AML-193 (cell line): Measurements from ENCODE around the gene CAPN15.
"Not testable (repeated sequence)": the region's sequence is repeated elsewhere in the genome, so short reads cannot be mapped to it uniquely, and the experiment has no call there.

Experiments used
- DNase-seq, 2 experiments: peaks; one replicate each; lab custom pipeline; 2025; lab: John Stamatoyannopoulos, UW

CAPN15 gene

DNA sequence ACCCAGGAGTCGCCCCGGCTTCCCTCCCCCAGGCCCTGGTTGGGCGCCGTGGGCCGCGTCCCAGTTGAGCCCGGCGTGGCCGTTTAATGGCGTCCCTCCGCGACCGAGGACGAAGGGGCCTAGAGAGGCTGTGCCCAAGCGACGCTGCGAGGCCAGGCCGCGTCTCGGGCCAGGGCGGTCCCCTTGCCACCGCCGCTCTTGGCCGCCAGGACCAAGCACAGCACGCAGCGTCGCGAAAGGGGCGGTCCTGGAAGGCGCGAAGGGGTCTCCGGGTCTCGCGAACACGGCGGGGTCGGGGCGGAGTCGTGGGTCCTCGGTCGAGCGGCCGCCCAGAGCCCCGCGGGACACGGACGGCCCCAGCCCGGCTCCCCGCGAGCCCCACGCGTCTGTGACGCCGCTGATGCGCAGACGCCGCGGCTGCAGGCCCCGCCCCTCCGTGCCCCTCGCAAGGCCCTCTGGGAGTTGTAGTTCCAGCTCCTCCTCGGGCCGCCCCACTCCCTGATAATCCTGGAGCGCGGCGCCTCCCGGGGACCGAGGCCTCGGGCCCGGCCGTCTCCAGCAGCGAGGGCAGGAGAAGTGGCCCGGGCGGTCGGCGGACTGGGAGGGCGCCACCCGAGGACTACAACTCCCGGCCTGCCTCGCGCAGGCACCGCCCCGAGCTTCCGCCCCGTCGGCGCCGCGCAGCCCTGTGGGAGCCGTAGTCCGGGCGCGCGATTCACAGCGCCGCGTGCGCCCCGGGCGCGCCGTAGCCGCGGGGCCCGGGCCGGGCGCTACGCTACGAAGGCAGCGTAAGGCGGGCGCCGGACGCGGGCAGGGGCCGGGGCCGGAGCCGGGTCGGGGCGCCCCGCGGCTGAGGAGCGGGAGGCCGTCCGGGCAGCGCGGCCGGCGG, at the start of gene CAPN15:
TSS of gene CAPN15 (plus strand) at position 698 of the 889 bp plus-strand sequence. CDS start 19,127 bp downstream, outside the sequence.
- peak; percentile 80 to 81 for DNase-seq

DNA sequence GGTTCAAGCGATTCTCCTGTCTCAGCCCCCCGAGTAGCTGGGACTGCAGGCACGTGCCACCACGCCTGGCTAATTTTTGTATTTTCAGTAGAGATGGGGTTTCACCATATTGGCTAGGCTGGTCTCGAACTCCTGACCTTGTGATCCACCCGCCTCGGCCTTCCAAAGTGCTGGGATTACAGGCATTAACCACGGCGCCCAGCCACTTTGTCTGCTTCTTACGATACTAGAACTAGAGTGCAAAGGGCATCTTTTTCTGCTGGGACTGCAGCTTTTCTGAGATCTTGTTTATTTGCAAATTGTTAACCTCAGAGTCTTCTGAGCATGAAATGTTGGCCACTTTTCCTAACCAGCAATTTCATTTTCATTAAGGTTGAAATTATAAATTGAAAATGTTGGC, 49.2 kb upstream of the CAPN15 start:
- DNase-seq, result not testable (repeated sequence)

- no peak for DNase-seq
These were observed 44.9 kb upstream of the CAPN15 start for GRCh38 chr16:482468-483185.

DNA sequence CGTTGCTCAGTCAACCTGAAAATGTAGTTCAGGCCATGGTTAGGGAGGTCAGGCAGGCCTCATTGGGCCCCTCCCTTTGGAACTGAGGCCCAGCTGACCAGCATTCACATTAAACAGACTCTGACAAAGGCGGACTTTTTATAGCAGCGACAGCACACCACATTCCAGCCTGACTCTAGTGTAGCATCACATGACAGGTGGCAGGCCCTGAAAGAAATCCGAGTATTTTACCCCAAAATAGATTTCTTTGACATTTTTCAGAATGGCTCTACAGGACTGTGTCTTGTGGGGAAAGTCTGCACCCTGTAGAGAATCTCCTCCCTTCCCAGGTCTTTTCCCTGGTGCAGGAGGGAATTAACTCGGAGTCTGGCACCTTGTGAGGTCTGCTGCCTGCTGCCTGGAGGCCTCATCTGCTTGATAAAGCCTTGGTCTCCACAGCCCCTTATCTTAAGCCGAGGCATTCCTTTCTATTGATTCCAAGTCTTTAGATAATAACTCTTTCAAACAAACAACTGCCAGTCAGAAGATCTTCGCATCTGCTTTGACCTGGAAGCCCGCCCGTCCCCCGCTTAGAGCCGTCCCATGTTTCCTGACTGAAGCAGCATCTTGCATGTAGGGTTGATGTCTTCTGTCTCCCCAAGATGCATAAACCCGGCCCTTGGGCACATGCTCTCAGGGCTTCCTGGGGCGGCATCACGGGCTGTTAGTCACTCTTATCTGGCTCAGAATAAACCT, 44.0 kb upstream of the CAPN15 start:
- no peak for DNase-seq

DNA sequence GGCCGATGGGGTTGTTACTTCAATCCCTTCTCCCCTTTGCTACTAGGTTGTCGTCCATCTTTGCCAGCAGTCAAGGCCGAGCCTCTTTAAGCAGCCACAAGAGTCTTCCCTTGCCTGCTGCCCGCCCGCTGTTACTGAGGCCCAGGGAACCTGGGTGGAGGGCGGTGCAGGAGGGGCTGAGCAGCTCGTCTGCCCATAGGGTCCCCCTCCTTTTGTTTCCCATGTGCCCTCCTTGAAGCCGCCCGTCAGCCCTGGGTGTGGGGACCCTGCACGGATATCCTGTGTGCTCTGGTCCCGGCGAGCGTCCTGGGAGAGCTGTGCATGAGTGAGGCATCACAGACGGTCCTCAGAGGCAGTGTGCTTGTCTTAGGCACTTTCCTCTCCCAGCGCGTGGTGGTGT, 37.9 kb upstream of the CAPN15 start:
- DNase-seq, result no peak

DNA sequence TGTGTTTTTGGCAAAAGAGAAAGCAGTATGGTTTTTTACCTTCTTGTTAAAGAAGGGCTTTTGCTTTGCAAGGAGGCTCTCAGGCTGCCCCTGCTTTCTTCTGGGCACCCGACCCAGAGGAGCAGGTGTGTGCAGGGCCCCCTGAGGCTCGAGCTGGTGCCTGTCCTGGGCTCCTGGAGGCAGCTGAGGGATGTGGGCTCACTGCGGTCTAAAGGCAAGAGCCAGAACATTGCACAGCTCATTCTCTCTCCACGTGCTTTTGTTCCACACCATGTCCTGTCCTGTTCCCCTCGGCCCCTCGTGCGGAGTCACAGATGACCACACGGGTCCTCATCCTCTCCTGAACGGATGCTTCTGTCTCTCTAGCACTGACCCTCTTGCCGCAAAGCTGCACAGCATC, 36.7 kb upstream of the CAPN15 start:
- no peak for DNase-seq

DNA sequence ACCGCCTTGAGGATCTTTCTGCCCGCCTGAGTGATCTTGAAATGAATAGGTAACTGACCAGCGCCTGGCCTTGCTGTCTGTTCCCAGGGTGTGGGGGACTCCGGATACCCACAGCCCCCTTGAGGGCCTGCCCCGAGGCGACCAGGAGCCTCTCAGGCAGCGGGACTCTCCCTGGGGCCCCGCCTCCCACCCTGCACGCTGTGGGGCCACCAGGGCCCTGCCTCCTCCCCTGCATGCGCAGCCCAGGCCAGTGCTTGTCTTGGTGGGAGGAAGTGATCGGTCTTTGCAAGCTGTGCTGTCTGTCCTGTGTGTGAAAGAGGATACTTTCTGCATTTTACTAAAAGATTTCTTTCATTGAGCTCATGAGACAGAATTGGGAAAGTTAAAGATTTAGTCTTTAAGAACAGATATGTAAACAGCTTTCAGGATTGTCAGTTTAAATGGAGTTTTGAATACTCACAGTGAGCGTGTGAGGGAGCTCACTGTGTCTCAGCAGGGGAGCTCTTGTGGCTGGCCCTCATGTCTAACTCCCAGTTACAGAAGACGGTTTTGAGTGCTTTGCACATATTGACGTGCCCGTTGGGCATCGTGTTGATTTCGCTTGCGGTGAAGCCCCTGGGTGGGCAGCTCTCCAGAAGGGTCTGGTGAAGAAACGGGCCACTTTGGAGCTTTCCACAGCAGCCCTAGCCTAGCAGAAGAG, 36.1 kb upstream of the CAPN15 start:
- no peak for DNase-seq

DNA sequence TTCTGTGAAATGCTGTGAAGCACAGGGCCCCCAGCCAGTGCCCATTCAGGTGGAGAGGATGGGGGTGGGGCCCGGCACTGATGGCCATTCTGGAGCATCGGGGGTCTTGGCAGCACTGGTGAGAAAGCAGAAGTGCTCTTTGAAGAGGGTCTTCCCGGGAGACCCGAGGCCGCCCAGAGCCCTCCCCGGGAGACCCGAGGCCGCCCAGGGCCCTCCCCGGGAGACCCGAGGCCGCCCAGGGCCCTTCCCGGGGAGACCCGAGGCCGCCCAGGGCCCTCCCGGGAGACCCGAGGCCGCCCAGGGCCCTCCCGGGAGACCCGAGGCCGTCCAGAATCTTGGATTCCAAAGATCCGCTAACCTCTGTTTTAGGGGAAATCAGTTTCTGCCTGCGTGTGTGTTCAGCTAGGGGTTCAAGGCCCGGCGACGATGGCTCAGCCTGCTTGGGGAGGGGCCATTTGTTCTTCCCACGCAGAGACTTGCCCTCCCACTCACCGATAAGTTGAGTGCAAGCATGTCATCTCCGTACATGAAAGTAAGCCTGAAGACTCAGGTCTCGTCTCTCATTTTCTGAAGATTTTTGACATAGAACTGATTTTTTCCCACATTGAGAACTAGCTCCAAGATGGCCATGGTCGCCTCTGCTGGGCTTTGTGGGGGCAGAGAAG, 35.2 kb upstream of the CAPN15 start:
- no peak for DNase-seq

DNA sequence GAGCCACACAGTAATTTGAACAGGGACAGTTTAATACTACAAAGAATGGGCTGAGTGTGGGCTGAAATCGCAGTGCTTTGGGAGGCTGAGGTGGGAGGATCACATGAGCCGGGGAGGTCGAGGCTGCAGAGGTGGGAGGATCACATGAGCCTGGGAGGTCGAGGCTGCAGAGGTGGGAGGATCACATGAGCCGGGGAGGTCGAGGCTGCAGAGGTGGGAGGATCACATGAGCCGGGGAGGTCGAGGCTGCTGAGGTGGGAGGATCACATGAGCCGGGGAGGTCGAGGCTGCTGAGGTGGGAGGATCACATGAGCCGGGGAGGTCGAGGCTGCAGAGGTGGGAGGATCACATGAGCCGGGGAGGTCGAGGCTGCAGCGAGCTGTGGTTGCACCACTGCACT, 32.8 kb upstream of the CAPN15 start:
- not testable (repeated sequence) for DNase-seq

GRCh38 chr16:495127-495748, 32.3 kb upstream of the CAPN15 start:
- DNase-seq, result peak; percentile 22 to 55

- no peak for DNase-seq
These were observed 31.2 kb upstream of the CAPN15 start for GRCh38 chr16:496097-496886.

GRCh38 chr16:497258-497657, 30.3 kb upstream of the CAPN15 start:
- no peak for DNase-seq

- DNase-seq, result no peak
These were observed 27.6 kb upstream of the CAPN15 start for GRCh38 chr16:499924-500323.

DNA sequence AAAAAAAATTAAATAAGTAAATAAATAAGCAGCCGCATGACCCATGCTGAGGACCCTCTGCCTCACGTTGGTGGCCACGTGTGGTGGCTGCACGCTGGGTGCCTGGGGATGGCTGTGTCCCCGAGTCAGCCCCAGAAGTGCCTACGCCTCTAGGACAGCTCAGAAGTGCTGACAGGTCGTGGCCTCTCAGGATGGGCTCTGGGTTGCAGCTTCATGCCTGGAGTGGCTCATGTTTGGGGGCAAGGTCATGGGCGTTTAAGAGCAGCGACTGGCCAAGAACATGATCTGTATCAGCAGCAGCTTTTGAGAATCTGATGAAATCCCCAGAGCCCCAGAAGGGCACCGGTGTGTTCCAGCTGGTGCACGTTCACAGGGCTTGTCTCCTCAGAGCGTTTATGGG, 26.8 kb upstream of the CAPN15 start:
- DNase-seq, result no peak

- DNase-seq, result no peak
These were observed 25.2 kb upstream of the CAPN15 start for GRCh38 chr16:502179-502943.

DNA sequence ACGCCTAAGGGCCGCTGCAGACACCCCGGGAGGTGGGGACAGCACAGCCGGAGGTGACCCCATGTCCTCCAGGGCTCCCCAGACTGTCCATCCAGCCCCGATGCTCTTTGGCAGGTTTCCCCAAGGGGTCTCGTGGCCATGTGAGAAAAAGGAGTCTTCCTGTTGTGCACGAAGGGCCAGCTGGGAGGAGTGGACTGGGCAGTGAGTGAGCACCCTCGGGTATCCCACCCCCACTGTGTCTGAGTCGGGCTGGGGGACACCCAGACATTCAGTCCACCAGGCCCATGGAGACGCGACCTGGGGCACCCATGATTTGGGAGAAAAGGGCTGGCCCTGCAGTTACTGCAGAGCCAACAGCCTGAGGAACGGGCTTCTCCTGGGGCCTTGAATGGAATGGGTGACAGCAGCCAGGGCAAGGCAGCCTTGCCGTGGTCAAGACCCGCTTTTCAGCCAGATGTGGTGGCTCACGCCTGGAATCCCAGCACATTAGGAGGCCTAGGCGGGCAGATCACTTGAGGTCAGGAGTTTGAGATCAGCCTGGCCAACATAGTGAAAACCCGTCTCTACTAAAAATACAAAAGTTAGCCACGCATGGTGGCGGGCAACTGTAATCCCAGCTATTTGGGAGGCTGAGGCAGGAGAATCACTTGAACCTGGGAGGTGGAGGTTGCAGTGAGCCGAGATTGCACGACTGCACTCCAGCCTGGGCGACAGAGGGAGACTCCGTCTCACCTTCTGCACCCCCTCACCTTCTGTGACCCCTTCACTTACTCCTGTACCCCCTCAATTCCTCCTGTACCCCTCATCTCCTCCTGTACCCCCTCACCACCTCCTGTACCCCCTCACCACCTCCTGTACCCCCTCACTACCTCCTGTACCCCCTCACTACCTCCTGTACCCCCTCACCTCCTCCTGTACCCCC, 24.1 kb upstream of the CAPN15 start:
- DNase-seq, result no peak

- no peak for DNase-seq
These were observed 21.9 kb upstream of the CAPN15 start for GRCh38 chr16:505479-506245.

DNA sequence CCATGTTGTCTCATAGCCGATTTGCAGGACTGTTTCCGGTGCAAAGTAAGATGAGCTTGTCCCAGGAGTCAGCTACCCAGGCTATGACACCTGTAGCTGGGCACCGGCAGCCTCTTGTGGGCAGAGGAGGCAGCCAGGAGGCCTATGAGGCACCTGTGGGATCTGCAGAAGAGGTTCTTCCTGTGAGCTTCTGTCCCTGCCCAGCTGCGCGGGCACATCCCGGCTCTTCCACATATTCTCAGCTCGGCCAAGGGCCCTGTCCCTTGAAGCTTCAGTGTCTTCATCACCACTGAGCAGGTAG, 21.3 kb upstream of the CAPN15 start:
- no peak for DNase-seq
